Measurements from ENCODE around the gene OAF. TPM values are rescaled to one million over a fixed set of nuclear protein-coding genes. Genes with fewer than 3 reads are reported as not detected.
A peak's percentile ranks its signal among the peaks of the same experiment; 100 is the strongest.

The OAF gene
- total and polyA plus RNA-seq, 8 donors: 21.6 to 88.3 (median 45.6) TPM

- intact Hi-C loops (cut with DNase I): loop anchor here in 2 of 3 donors (5.0 to 10.0 kb wide), 2 partner anchors 55 to 127 kb away; no protein-coding TSS in a partner anchor
Observed at GRCh38 chr11:120169981-120170698, 40.7 kb upstream of the OAF start.

GRCh38 chr11:120170741-120171261 is 40.0 kb upstream of the OAF start:
- Histone ChIP-seq H3K4me3 (no peak overlapping the region), H3K4me1 (peaks cover 0 to 3% (median 0%) of the 10 kb centered on the region in 3 donors), H3K27me3 (no peaks in the 10 kb centered on the region), H3K9me3 (no peaks in the 10 kb centered on the region), H3K36me3 (no peaks in the 10 kb centered on the region), H3K27ac (no peak overlapping the region)
- DNase-seq (no peak), FAIRE-seq (no peak), ATAC-seq (no peak)
- TF ChIP-seq CTCF (IDR thresholded peaks at IDR 0.05): no peak
- intact Hi-C loops (cut with DNase I): loop anchor here in 2 of 3 donors (5.0 to 10.0 kb wide), 2 partner anchors 54 to 126 kb away; no protein-coding TSS in a partner anchor
- WGBS, 2 donors: 68 to 69% methylated on average over 12 of the region's 12 CpGs

More at GRCh38 chr11:120169981-120170698, 40.7 kb upstream of the OAF start:
- no peak for TF ChIP-seq CTCF (IDR thresholded peaks at IDR 0.05)
- FAIRE-seq: no peak
- Histone ChIP-seq H3K4me3 (no peak overlapping the region), H3K9me3 (no peaks in the 10 kb centered on the region), H3K4me1 (peaks cover 0 to 3% (median 0%) of the 10 kb centered on the region in 3 donors), H3K27ac (no peak overlapping the region), H3K36me3 (no peaks in the 10 kb centered on the region), H3K27me3 (no peaks in the 10 kb centered on the region)
- no peak for ATAC-seq
- DNase-seq: no peak
- 48 to 62% methylated on average over 26 to 27 of the region's 27 CpGs for WGBS, 2 donors

DNA sequence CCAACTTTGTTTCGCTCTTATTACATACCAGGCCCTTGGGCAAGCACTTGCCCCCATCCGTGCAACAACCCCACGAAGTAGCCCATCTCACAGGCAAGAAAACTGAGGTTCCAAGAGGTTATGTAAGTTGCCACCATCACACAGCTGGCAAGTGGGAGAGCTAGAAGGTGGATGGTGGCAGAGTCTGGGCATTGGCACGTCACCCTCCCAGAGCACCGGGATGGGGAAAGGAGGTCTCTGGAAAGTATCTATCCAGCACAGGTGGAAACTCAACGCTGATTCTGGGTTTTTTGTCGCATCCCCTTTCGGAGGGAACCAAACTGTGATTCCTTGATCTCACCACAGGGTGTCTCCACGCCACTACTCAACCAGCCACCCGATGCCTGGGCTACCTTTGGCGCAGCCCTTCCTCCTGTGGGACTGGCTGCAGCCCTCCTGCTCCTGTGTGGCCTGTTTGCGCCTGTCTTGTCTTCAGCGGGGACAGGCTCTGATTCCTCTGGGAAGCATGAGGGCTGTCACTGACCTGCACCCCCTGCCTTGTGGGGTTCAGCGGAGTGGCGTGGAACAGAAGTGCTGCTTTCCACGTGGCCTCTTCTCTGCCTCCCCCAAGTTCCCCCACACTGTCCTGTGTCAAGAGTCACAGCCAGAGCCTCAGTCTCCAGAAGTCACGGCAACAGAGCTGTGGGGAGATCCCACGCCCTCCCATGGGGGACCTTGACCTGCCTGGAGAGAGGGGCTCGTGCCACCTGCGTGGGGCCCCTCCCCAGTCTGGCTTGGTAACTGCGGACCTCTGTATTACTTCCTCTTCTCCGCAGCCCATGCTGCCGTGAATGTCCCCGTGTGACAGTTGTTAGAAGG is 38.5 kb upstream of the OAF start:
- Histone ChIP-seq H3K27ac (no peak overlapping the region), H3K27me3 (no peaks in the 10 kb centered on the region), H3K36me3 (no peaks in the 10 kb centered on the region), H3K4me1 (peaks cover 0 to 3% (median 0%) of the 10 kb centered on the region in 3 donors), H3K9me3 (no peaks in the 10 kb centered on the region), H3K4me3 (no peak overlapping the region)
- 33 to 41% methylated on average over 24 of the region's 24 CpGs for WGBS, 2 donors
- FAIRE-seq (no peak), ATAC-seq (peak; percentile 57 to 78 (median 76)), DNase-seq (peak in 5 of 6 donors; percentile 63 to 88 (median 75))
- peak; percentile 71 to 83 (median 74) for TF ChIP-seq CTCF (IDR thresholded peaks at IDR 0.05)
- intact Hi-C loops (cut with DNase I): loop anchor here (2.0 to 10.0 kb wide), 3 partner anchors 53 to 125 kb away; no protein-coding TSS in a partner anchor

DNA sequence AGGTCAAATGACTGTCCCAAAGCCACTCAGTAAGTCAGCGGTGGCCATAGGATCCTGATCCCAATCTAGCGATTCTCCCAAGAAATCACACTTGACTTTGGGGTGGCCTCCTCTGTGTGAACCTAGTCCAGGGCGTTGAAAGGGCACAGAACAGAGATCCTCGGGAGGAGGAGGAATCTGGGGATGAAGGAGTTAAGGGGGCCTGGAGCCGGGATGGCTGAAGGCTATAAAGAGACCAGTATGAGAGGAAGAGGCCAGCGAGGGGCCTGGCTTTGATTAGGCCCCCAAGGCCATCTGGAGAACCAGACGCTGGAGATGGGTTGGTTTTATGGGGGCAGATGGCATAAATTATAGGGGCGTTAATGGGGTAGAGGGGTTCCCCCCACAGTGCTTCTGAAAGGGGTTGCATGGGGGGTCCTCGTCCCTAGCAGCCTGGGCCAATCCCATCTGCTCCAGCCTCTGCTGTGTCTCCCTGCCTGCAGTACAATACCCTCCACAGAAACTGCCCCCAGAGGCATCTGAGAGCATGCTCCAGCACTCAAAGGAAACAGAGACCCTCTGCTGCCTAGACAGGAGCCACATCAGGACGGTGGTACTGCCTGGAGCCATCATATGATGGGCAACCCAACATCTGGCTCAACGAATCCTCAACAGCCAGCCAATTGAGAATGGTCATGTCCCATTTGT is 37.7 kb upstream of the OAF start:
- DNase-seq (no peak), FAIRE-seq (no peak), ATAC-seq (no peak)
- Histone ChIP-seq H3K4me1 (peaks cover 0 to 3% (median 0%) of the 10 kb centered on the region in 3 donors), H3K36me3 (no peaks in the 10 kb centered on the region), H3K27me3 (no peaks in the 10 kb centered on the region), H3K9me3 (no peaks in the 10 kb centered on the region), H3K4me3 (no peak overlapping the region), H3K27ac (no peak overlapping the region)
- no peak for TF ChIP-seq CTCF (IDR thresholded peaks at IDR 0.05)
- intact Hi-C loops (cut with DNase I): loop anchor here (2.0 to 10.0 kb wide), 3 partner anchors 52 to 124 kb away; no protein-coding TSS in a partner anchor
- 66 to 72% methylated on average over 11 of the region's 11 CpGs for WGBS, 2 donors
